H9 (cell line): Measurements from ENCODE around the gene TESK1. TPM values are rescaled to one million over a fixed set of nuclear protein-coding genes. Genes with fewer than 3 reads are reported as not detected.

Source experiments
- DNase-seq: peaks from one replicate; pipeline ENCODE4 v3.0.0-alpha.2; 2017
- H2AFZ ChIP-seq: one replicate; pipeline ENCODE4 v1.6.1; 2013; ENCODE audit warnings: mild to moderate bottlenecking, low read length, control low read depth, moderate library complexity
- H2AK5ac ChIP-seq: 2 replicates; pipeline ENCODE4 v1.6.1; 2013; ENCODE audit warnings: low read length, control low read depth, mixed read lengths; ENCODE audit not compliant: insufficient read length
- H2BK120ac ChIP-seq: one replicate; pipeline ENCODE4 v1.6.1; 2013; ENCODE audit warnings: low read depth, mild to moderate bottlenecking, low read length, control low read depth, inconsistent platforms; ENCODE audit not compliant: poor library complexity, severe bottlenecking
- H2BK12ac ChIP-seq: 2 replicates; pipeline ENCODE4 v1.6.1; 2013; ENCODE audit warnings: low read length, control low read depth, mixed read lengths, low read depth; ENCODE audit not compliant: insufficient read length
- H2BK15ac ChIP-seq: 2 replicates; pipeline ENCODE4 v1.6.1; 2013; ENCODE audit warnings: low read depth, low read length, control low read depth
- H2BK20ac ChIP-seq: one replicate; pipeline ENCODE4 v1.6.1; 2013; ENCODE audit warnings: low read depth, mild to moderate bottlenecking, low read length, control low read depth, inconsistent platforms; ENCODE audit not compliant: poor library complexity, severe bottlenecking
- H2BK5ac ChIP-seq: 2 replicates; pipeline ENCODE4 v1.6.1; 2013; ENCODE audit warnings: low read length, control low read depth, mixed read lengths; ENCODE audit not compliant: insufficient read length
- H3K14ac ChIP-seq: 2 replicates; pipeline ENCODE4 v1.6.1; 2013; ENCODE audit warnings: low read length, control low read depth; ENCODE audit not compliant: insufficient read depth
- H3K18ac ChIP-seq: 2 replicates; pipeline ENCODE4 v1.6.1; 2013; ENCODE audit warnings: low read depth, mild to moderate bottlenecking, mixed read lengths, low read length, control low read depth; ENCODE audit not compliant: insufficient read length
- H3K23ac ChIP-seq: 2 replicates; pipeline ENCODE4 v1.6.1; 2013; ENCODE audit warnings: low read length, control low read depth, mixed read lengths, low read depth; ENCODE audit not compliant: insufficient read length
- H3K23me2 ChIP-seq: 2 replicates; pipeline ENCODE4 v1.6.1; 2013; ENCODE audit warnings: low read depth, mild to moderate bottlenecking, mixed read lengths, low read length, control low read depth; ENCODE audit not compliant: insufficient read length, poor library complexity, severe bottlenecking
- H3K27ac ChIP-seq: 2 replicates; pipeline ENCODE4 v1.5.1; 2013; ENCODE audit warnings: low read length, control low read depth, mixed read lengths, low read depth; ENCODE audit not compliant: insufficient read length
- H3K27me3 ChIP-seq: 2 replicates; pipeline ENCODE4 v1.6.1; 2013; ENCODE audit warnings: low read length, control low read depth, inconsistent platforms; ENCODE audit not compliant: insufficient read depth
- H3K4ac ChIP-seq: 2 replicates; pipeline ENCODE4 v1.6.1; 2013; ENCODE audit warnings: low read depth, mild to moderate bottlenecking, control low read depth, inconsistent platforms, low read length, moderate library complexity
- H3K4me1 ChIP-seq: 2 replicates; pipeline ENCODE4 v1.6.1; 2013; ENCODE audit warnings: low read length, control low read depth, inconsistent platforms; ENCODE audit not compliant: insufficient read depth
- H3K4me2 ChIP-seq: 2 replicates; pipeline ENCODE4 v1.6.1; 2013; ENCODE audit warnings: low read length, control low read depth, mixed read lengths; ENCODE audit not compliant: insufficient read length, insufficient read depth
- H3K56ac ChIP-seq: 2 replicates; pipeline ENCODE4 v1.6.1; 2013; ENCODE audit warnings: low read depth, mild to moderate bottlenecking, mixed read lengths, low read length, control low read depth; ENCODE audit not compliant: insufficient read length
- H3K79me1 ChIP-seq: 2 replicates; pipeline ENCODE4 v1.6.1; 2013; ENCODE audit warnings: low read depth, mild to moderate bottlenecking, moderate library complexity, low read length, control low read depth, inconsistent platforms; ENCODE audit not compliant: insufficient read depth, poor library complexity, severe bottlenecking
- H3K79me2 ChIP-seq: 2 replicates; pipeline ENCODE4 v1.6.1; 2013; ENCODE audit warnings: low read length, control low read depth, inconsistent platforms; ENCODE audit not compliant: insufficient read depth
- H3K9ac ChIP-seq: 2 replicates; pipeline ENCODE4 v1.6.1; 2013; ENCODE audit warnings: low read length, control low read depth, mixed read lengths; ENCODE audit not compliant: insufficient read length; ENCODE audit errors: extremely low read depth
- H3K9me3 ChIP-seq: one replicate; pipeline ENCODE4 v1.6.1; 2013; ENCODE audit warnings: low read depth, low read length, inconsistent platforms; ENCODE audit not compliant: control insufficient read depth
- H3T11ph ChIP-seq: one replicate; pipeline ENCODE4 v1.6.1; 2013; ENCODE audit warnings: mild to moderate bottlenecking, low read length, control low read depth, inconsistent platforms
- H4K20me1 ChIP-seq: one replicate; pipeline ENCODE4 v1.6.1; 2013; ENCODE audit not compliant: control insufficient read depth, insufficient read length, insufficient read depth
- H4K5ac ChIP-seq: 2 replicates; pipeline ENCODE4 v1.6.1; 2013; ENCODE audit warnings: low read depth, mild to moderate bottlenecking, mixed read lengths, low read length, control low read depth; ENCODE audit not compliant: insufficient read length
- H4K8ac ChIP-seq: replicated peaks from 2 replicates; pipeline ENCODE4 v1.6.1; 2013; ENCODE audit warnings: low read length, control low read depth, mixed read lengths, low read depth; ENCODE audit not compliant: insufficient read length
- H4K91ac ChIP-seq: 2 replicates; pipeline ENCODE4 v1.6.1; 2013; ENCODE audit warnings: low read depth, mild to moderate bottlenecking, moderate library complexity, mixed read lengths, low read length, control low read depth; ENCODE audit not compliant: insufficient read length
- H3K27ac Mint-ChIP-seq, 3 experiments: 2 replicates in 2 of 3; 3 replicates in 1 of 3; pipeline ENCODE4 v1.8.0; 2020 to 2021; ENCODE audit warnings: mixed read lengths in 3 of 3, mild to moderate bottlenecking in 1 of 3, moderate library complexity in 1 of 3
- H3K27me3 Mint-ChIP-seq: 2 replicates; pipeline ENCODE4 v1.8.0; 2021; ENCODE audit warnings: low read depth, mild to moderate bottlenecking, moderate library complexity, mixed read lengths
- H3K36me3 Mint-ChIP-seq, 3 experiments: 2 replicates in 2 of 3; 3 replicates in 1 of 3; pipeline ENCODE4 v1.8.0; 2020 to 2021; ENCODE audit warnings: low read depth in 3 of 3, mixed read lengths in 3 of 3; ENCODE audit not compliant: insufficient read depth in 1 of 3
- H3K4me1 Mint-ChIP-seq, 2 experiments: 2 replicates each; pipeline ENCODE4 v1.8.0; 2020; ENCODE audit warnings: mixed read lengths in 2 of 2
- H3K4me3 Mint-ChIP-seq, 2 experiments: 2 replicates in 1 of 2; 3 replicates in 1 of 2; pipeline ENCODE4 v1.8.0; 2020 to 2021; ENCODE audit warnings: mild to moderate bottlenecking in 2 of 2, mixed read lengths in 2 of 2, moderate library complexity in 1 of 2
- H3K9me3 Mint-ChIP-seq, 2 experiments: 2 replicates in 1 of 2; 3 replicates in 1 of 2; pipeline ENCODE4 v1.8.0; 2020; ENCODE audit warnings: mild to moderate bottlenecking in 2 of 2, mixed read lengths in 2 of 2, moderate library complexity in 1 of 2
- WGBS: extraction: QIAGEN DNeasy Blood & Tissue Kit; methylation state at CpG from one replicate; pipeline ENCODE4 v1.1.7; 2013; ENCODE audit warnings: missing lambda C conversion rate, low lambda C conversion rate, mixed read lengths; ENCODE audit not compliant: insufficient read length; ENCODE audit errors: extremely low coverage; 5-methylcytosine and 5-hydroxymethylcytosine counted together
- total RNA-seq: library from RNA; stranded (reverse); gene quantifications from 2 replicates; pipeline ENCODE4 v1.2.1, GENCODE V29; 2021
- TF ChIP-seq, protein P1 (sequence below): fragments of 200-600 bp; sonication (generic); conservative IDR thresholded peaks from 3 replicates; pipeline ENCODE4 v1.8.0; 2021; ENCODE audit warnings: antibody characterized with exemption, mild to moderate bottlenecking

The TESK1 gene
- total RNA-seq, 1 experiment from 2014 or later = 28.6 TPM

DNA sequence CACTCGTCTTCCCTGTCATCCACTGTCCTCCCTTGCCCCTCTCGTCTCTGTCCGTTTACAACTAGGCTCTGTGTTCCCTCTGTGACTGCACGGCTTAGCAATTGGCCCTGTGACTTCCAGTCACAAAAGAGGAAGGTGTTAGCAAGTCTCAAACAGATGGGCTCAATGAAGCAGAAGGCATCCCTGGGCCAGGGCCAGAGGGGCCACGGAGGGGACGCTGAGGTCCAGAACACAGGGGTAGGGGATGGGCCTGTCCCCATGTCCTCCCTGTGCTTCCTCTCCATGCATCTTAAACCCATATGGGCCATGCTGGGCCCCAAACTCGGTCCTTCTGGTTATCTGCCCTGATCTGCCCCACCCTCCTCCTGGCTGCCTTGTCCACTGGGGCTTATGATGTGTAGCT is 13.3 kb downstream of the TESK1 start, which contains the start of gene CD72:
Gene CD72 (minus strand): TSS at position 89 of the 403 bp plus-strand sequence. CDS start 110 bp downstream, outside the sequence.
- no peaks in the 10 kb centered on the region for H3K79me1 ChIP-seq
- peak within 1 kb of the TSS; percentile 43 for H3K9ac ChIP-seq
- H3K79me2 ChIP-seq = no peaks in the 10 kb centered on the region
- H3K27me3 Mint-ChIP-seq = peaks cover 42% of the 10 kb centered on the region
- no peak within 1 kb of the TSS for H2BK12ac ChIP-seq
- H2AK5ac ChIP-seq = no peak within 1 kb of the TSS
- peaks cover 13% of the 10 kb centered on the region for H3K23me2 ChIP-seq
- no peaks in the 10 kb centered on the region for H3K36me3 Mint-ChIP-seq
- no peak for DNase-seq
- H4K5ac ChIP-seq = no peak within 1 kb of the TSS
- H3K27me3 ChIP-seq = peaks cover 4% of the 10 kb centered on the region; the same call in 1 of the 2 replicates
- H3T11ph ChIP-seq = no peak within 1 kb of the TSS
- H3K4ac ChIP-seq = no peak within 1 kb of the TSS
- H3K9me3 ChIP-seq = no peaks in the 10 kb centered on the region
- no peaks in the 10 kb centered on the region for H4K20me1 ChIP-seq
- peak within 1 kb of the TSS; percentile 50 for H4K8ac ChIP-seq
- H2BK15ac ChIP-seq = no peak within 1 kb of the TSS
- no peaks in the 10 kb centered on the region for H3K9me3 Mint-ChIP-seq
- H3K4me2 ChIP-seq = peak within 1 kb of the TSS; percentile 77
- TF ChIP-seq, protein P1, sequence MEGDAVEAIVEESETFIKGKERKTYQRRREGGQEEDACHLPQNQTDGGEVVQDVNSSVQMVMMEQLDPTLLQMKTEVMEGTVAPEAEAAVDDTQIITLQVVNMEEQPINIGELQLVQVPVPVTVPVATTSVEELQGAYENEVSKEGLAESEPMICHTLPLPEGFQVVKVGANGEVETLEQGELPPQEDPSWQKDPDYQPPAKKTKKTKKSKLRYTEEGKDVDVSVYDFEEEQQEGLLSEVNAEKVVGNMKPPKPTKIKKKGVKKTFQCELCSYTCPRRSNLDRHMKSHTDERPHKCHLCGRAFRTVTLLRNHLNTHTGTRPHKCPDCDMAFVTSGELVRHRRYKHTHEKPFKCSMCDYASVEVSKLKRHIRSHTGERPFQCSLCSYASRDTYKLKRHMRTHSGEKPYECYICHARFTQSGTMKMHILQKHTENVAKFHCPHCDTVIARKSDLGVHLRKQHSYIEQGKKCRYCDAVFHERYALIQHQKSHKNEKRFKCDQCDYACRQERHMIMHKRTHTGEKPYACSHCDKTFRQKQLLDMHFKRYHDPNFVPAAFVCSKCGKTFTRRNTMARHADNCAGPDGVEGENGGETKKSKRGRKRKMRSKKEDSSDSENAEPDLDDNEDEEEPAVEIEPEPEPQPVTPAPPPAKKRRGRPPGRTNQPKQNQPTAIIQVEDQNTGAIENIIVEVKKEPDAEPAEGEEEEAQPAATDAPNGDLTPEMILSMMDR = no peak
- H3K23ac ChIP-seq = no peak within 1 kb of the TSS
- no CpG with 5 or more reads among the region's 7 CpGs for WGBS
- H2BK120ac ChIP-seq = no peak within 1 kb of the TSS
- H4K91ac ChIP-seq = no peak within 1 kb of the TSS
- H2BK5ac ChIP-seq = no peak within 1 kb of the TSS
- peak within 1 kb of the TSS; percentile 69 for H2AFZ ChIP-seq
- H3K14ac ChIP-seq = peak within 1 kb of the TSS; percentile 78
- H3K18ac ChIP-seq = peak within 1 kb of the TSS; percentile 89
- H3K4me3 Mint-ChIP-seq = peak within 1 kb of the TSS; percentile 76 to 79
- no peak within 1 kb of the TSS for H3K27ac ChIP-seq
- peak within 1 kb of the TSS in 1 of 3 experiments; percentile 69; a peak in 2 of 7 replicates for H3K27ac Mint-ChIP-seq
- no peak within 1 kb of the TSS for H3K56ac ChIP-seq
- H2BK20ac ChIP-seq = no peak within 1 kb of the TSS
- peaks cover 15 to 18% of the 10 kb centered on the region in 2 experiments for H3K4me1 Mint-ChIP-seq
- H3K4me1 ChIP-seq = no peaks in the 10 kb centered on the region; the same call in 1 of the 2 replicates
